ENCODE data around the gene JOSD2. TPM values are rescaled to one million over a fixed set of nuclear protein-coding genes. Genes with fewer than 3 reads are reported as not detected.

JOSD2 gene
- total and polyA plus RNA-seq, 2 of the 4 experiments (the other 2 are of a cell fraction), result 12.2 to 54.1 TPM

GRCh38 chr19:50493171-50493570, 17.8 kb downstream of the JOSD2 start (continued):
- TF ChIP-seq CTCF (conservative IDR thresholded peaks at IDR 0.05; ENCODE audit: low read depth, low read length) (no peak), MAFK (IDR thresholded peaks at IDR 0.05; ENCODE audit: low read depth, low read length) (no peak), CHD1 (IDR thresholded peaks at IDR 0.05; ENCODE audit: low read depth, low read length) (no peak), RAD21 (IDR thresholded peaks at IDR 0.05; ENCODE audit: low read length) (no peak)

Measured in IMR-90 (cell line).